Body of pancreas (tissue), 4 donors: Measurements from ENCODE around the gene FER. TPM values are rescaled to one million over a fixed set of nuclear protein-coding genes. Genes with fewer than 3 reads are reported as not detected.

Experiments used
- ATAC-seq: fragments of 150-250 bp; one replicate; pipeline ENCODE4 v1.9.1; 2016
- DNase-seq, 4 donors: peaks; one replicate each; pipeline ENCODE4 v3.0.0-alpha.2; 2019
- H3K27ac ChIP-seq, 4 donors: fragments of 200-600 bp; sonication (generic); 1 replicate in 3 of 4; 2 replicates in 1 of 4; pipeline versions ENCODE4 v1.5.1 to v1.6.1; 2016 to 2019; ENCODE audit warnings: mild to moderate bottlenecking in 1 of 4, mixed read lengths in 1 of 4, moderate library complexity in 1 of 4
- H3K27me3 ChIP-seq, 2 donors: fragments of 200-600 bp; sonication (generic); one replicate each; pipeline ENCODE4 v1.6.0; 2016; ENCODE audit warnings: mild to moderate bottlenecking in 1 of 2
- H3K36me3 ChIP-seq, 2 donors: fragments of 200-600 bp; sonication (generic); replicated peaks in 1 of 2; 2 replicates each; pipeline ENCODE4 v1.5.1; 2016; ENCODE audit warnings: low read depth in 2 of 2; ENCODE audit not compliant: insufficient read depth in 1 of 2
- H3K4me1 ChIP-seq: fragments of 200-600 bp; sonication (generic); one replicate; pipeline ENCODE4 v1.6.0; 2016
- H3K4me3 ChIP-seq, 2 donors: fragments of 200-600 bp; sonication (generic); 1 replicate in 1 of 2; 2 replicates in 1 of 2; pipeline ENCODE4 v1.5.1; 2016 to 2019
- H3K9me3 ChIP-seq, 3 donors: fragments of 200-600 bp; sonication (generic); 1 replicate in 2 of 3; 2 replicates in 1 of 3; pipeline ENCODE4 v1.5.1; 2016
- POLR2A ChIP-seq, 3 donors: fragments of 450-650 bp; IDR thresholded peaks; one replicate each; pipeline ENCODE4 v1.6.1; 2016; ENCODE audit warnings: antibody characterized with exemption in 3 of 3, mild to moderate bottlenecking in 2 of 3
- WGBS, 2 donors: methylation state at CpG; one replicate each; pipeline ENCODE4 v1.1.5; 2017; 5-methylcytosine and 5-hydroxymethylcytosine counted together
- intact Hi-C: fragments of 100-400 bp; cut with DNase I; formaldehyde crosslinking; loops from one replicate; pipeline ENCODE4 v1.15.1; 2023
- total RNA-seq, 2 donors: library from RNA; depleted of rRNA; stranded (reverse); fragments of >200 nt; gene quantifications; one replicate each; pipeline ENCODE4 v1.1.0, GENCODE V29; 2016
- TF ChIP-seq, protein P1 (sequence below), 7 experiments: fragments of 450-650 bp in 4 of 7; fragments of 200-600 bp in 3 of 7; sonication (generic) in 3 of 7; IDR thresholded peaks; one replicate each; pipeline ENCODE4 v1.5.1; 2016 to 2019; ENCODE audit warnings: antibody characterized with exemption in 7 of 7

Gene FER
- total RNA-seq, 2 donors from 2014 or later = 7.9 to 13.2 TPM

DNA sequence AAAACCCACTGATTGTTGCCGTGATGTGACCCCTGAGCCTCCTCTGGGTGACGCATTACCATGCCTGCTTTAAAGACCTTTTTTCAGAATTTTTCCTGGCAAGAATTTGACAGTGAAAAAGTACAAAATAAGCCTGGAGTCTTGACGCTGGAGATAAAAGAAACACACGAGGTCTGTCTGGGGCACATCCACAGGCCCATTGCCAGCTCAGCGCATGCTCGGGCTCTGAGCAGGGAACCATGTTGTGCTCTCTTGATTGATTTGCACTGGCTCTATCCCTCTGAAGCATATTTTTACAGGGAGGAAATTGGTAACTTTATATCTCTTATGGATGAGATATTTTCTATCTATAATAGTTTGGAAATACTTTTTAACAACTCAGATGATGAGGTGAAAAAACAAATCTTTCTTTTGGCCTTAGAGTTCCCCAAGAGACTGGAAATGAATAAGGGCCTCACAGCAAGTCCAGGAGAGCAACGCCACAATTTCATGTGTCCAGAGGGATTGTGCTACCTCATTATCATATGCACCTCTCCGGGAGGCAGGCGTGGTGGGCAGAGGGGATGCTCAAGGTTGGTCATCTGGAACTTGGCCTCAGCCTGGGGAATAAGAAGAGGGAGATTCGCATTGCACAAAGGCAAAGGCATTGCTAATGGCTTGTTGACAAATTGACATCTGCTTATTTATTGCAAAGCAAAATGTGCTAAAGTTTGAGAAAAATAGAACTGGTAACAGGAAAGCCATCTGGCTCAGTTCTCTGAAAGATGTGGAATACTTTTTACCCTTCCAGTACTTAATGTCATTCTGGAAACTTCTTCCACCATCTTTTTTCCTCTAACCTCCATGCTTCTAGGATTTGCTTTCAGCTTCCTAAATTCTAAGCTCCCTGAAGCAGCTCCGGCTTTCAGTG lies 478.3 kb downstream of the FER start:
- ATAC-seq (no peak), DNase-seq (no peak)
- TF ChIP-seq, protein P1, sequence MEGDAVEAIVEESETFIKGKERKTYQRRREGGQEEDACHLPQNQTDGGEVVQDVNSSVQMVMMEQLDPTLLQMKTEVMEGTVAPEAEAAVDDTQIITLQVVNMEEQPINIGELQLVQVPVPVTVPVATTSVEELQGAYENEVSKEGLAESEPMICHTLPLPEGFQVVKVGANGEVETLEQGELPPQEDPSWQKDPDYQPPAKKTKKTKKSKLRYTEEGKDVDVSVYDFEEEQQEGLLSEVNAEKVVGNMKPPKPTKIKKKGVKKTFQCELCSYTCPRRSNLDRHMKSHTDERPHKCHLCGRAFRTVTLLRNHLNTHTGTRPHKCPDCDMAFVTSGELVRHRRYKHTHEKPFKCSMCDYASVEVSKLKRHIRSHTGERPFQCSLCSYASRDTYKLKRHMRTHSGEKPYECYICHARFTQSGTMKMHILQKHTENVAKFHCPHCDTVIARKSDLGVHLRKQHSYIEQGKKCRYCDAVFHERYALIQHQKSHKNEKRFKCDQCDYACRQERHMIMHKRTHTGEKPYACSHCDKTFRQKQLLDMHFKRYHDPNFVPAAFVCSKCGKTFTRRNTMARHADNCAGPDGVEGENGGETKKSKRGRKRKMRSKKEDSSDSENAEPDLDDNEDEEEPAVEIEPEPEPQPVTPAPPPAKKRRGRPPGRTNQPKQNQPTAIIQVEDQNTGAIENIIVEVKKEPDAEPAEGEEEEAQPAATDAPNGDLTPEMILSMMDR (IDR thresholded peaks at IDR 0.05) = no peak
- no peak for TF ChIP-seq POLR2A (IDR thresholded peaks at IDR 0.05)
- 74 to 81% methylated on average over 11 of the region's 11 CpGs for whole genome bisulfite sequencing, 2 donors
- Histone ChIP-seq H3K27me3 (no peaks in the 10 kb centered on the region), H3K9me3 (no peaks in the 10 kb centered on the region), H3K4me1 (no peaks in the 10 kb centered on the region), H3K36me3 (no peaks in the 10 kb centered on the region), H3K27ac (no peak overlapping the region), H3K4me3 (no peak overlapping the region)
- intact Hi-C loops = no loop called here

DNA sequence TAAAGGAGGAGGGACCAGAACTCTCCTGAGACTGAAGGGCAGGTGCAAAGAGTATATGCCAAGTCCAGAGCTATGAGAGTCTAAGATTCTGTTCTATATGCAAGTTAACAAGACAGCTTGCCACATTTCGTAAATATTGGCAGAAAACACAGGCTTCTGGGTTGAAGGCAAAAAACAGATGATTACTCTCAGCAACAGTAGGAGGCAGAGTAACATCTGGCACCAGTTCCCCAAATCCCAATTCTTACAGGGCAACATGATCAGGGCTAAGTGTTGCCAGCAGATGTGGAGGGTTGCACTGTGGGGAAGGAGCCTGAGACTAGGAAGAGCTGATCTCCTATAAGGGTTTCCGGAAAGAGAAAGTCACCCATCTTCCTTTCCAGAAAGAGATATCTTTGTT lies 482.7 kb downstream of the FER start:
- DNase-seq = no peak
- H3K4me1 ChIP-seq = no peaks in the 10 kb centered on the region
- H3K27me3 ChIP-seq = no peaks in the 10 kb centered on the region
- 91 to 94% methylated on average over 2 of the region's 2 CpGs for WGBS, 2 donors
- TF ChIP-seq, protein P1 (IDR thresholded peaks at IDR 0.05) = no peak
- no peak for TF ChIP-seq POLR2A (IDR thresholded peaks at IDR 0.05)
- intact Hi-C loops = no loop called here
- H3K9me3 ChIP-seq = no peaks in the 10 kb centered on the region
- no peak for ATAC-seq
- no peaks in the 10 kb centered on the region for H3K36me3 ChIP-seq
- no peak overlapping the region for H3K4me3 ChIP-seq
- no peak overlapping the region for H3K27ac ChIP-seq

DNA sequence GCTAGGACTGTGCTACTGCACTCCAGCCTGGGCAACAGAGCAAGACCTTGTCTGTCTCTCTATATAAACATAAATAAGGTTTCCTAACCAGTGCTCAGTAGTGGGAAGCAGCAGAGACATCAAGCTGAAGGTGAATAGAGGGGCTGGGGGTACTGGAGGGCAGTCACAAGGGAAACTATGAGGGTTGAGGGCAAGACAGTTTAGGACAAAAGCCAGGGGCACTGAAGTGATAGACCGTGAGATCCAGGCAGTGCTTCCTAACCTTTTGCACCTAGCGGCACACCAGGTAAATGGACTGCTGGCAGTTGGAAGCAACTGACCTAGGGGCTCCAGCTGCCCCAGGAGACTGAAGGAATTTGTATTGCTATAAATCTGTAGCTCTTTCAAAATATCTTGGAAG lies 483.6 kb downstream of the FER start:
- Histone ChIP-seq H3K27me3 (no peaks in the 10 kb centered on the region), H3K9me3 (no peaks in the 10 kb centered on the region), H3K4me3 (no peak overlapping the region), H3K36me3 (no peaks in the 10 kb centered on the region), H3K27ac (no peak overlapping the region), H3K4me1 (no peaks in the 10 kb centered on the region)
- 87 to 89% methylated on average over 2 of the region's 2 CpGs for WGBS, 2 donors
- DNase-seq (no peak), ATAC-seq (no peak)
- TF ChIP-seq POLR2A (IDR thresholded peaks at IDR 0.05) = no peak
- intact Hi-C loops = no loop called here

DNA sequence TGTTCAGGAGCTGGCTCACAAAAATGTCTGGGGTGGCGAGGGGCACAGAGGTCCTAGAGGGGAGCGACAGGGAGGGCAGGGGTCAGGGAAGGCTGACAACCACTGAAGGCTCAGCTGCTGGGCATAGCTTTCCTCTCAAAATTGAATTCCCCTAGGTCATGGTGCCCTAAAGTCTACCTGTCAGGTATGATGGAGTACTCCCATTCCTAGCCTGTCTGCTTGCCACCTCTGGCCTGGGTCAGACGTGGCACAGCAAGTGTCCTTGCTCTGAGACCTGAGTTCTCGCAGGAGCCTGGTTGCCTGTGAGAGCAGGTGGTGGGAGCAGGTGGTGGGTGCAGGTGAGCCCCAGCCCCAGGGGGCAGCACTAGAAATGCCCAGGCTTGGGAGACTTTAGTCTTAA lies 486.7 kb downstream of the FER start:
- TF ChIP-seq, protein P1 (IDR thresholded peaks at IDR 0.05) = no peak
- TF ChIP-seq POLR2A (IDR thresholded peaks at IDR 0.05) = no peak
- no peaks in the 10 kb centered on the region for H3K27me3 ChIP-seq
- peaks cover 0 to 5% (median 0%) of the 10 kb centered on the region in 3 donors for H3K9me3 ChIP-seq
- H3K4me3 ChIP-seq = no peak overlapping the region
- 84 to 95% methylated on average over 4 of the region's 4 CpGs for WGBS, 2 donors
- no peaks in the 10 kb centered on the region for H3K4me1 ChIP-seq
- intact Hi-C loops = no loop called here
- no peak for ATAC-seq
- H3K36me3 ChIP-seq = no peaks in the 10 kb centered on the region
- no peak for DNase-seq
- no peak overlapping the region for H3K27ac ChIP-seq

DNA sequence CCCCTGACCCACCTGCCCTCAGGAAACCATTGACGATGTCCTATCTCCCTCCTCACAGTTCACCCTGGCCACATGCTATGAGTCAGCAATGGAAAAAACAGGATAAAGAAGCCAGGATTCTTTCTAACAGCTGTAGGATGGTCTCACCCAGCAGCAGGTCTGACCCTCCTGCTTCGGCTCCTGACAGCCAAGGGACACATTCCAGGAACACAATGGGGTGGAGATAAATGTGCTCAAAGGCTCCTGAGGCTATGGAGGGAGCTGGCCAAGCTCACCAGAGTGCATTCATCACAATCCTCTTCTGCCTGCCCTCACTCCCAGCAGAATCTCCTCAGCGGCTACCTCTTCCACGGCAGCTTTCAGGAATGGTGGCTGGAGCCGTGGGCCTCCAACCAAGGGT lies 491.8 kb downstream of the FER start:
- WGBS, 2 donors = 87 to 92% methylated on average over 5 of the region's 5 CpGs
- TF ChIP-seq, protein P1 (IDR thresholded peaks at IDR 0.05) = no peak
- TF ChIP-seq POLR2A (IDR thresholded peaks at IDR 0.05) = no peak
- H3K9me3 ChIP-seq = peaks cover 0 to 5% (median 0%) of the 10 kb centered on the region in 3 donors
- no peak overlapping the region for H3K4me3 ChIP-seq
- intact Hi-C loops = no loop called here
- H3K36me3 ChIP-seq = no peaks in the 10 kb centered on the region
- no peaks in the 10 kb centered on the region for H3K27me3 ChIP-seq
- no peak overlapping the region for H3K27ac ChIP-seq
- no peak for DNase-seq
- H3K4me1 ChIP-seq = no peaks in the 10 kb centered on the region
- no peak for ATAC-seq
